IMR-90 (cell line): ENCODE measurements around the gene HECTD1.

ENCODE experiments used
- CHD1 ChIP-seq: IDR thresholded peaks from 2 replicates; pipeline ENCODE4 v1.6.1; 2012; ENCODE audit warnings: low read depth, low read length, improper control_type of control experiment
- MAFK ChIP-seq: IDR thresholded peaks from 2 replicates; pipeline ENCODE4 v1.6.1; 2012; ENCODE audit warnings: low read depth, low read length, improper control_type of control experiment
- MAZ ChIP-seq: IDR thresholded peaks from 2 replicates; pipeline ENCODE4 v1.6.1; 2012; ENCODE audit warnings: low read depth, mild to moderate bottlenecking, low read length, improper control_type of control experiment, moderate library complexity, borderline replicate concordance
- NFE2L2 ChIP-seq: fragments of 150-350 bp; IDR thresholded peaks from 2 replicates; pipeline ENCODE4 v1.6.1; 2016; ENCODE audit warnings: low read depth, mild to moderate bottlenecking, low read length
- POLR2A ChIP-seq: IDR thresholded peaks from 2 replicates; pipeline ENCODE4 v1.6.1; 2012; ENCODE audit warnings: mild to moderate bottlenecking, low read depth, low read length
- RCOR1 ChIP-seq: IDR thresholded peaks from 2 replicates; pipeline ENCODE4 v1.6.1; 2012; ENCODE audit warnings: mild to moderate bottlenecking, low read length, improper control_type of control experiment; ENCODE audit not compliant: insufficient replicate concordance
- RFX5 ChIP-seq: IDR thresholded peaks from 2 replicates; pipeline ENCODE4 v1.8.0; 2012; ENCODE audit warnings: low read depth, mild to moderate bottlenecking, low read length, moderate library complexity
- SMC3 ChIP-seq: fragments of 150-350 bp; IDR thresholded peaks from 2 replicates; pipeline ENCODE4 v1.6.1; 2016; ENCODE audit warnings: low read depth, mild to moderate bottlenecking, antibody characterized with exemption, low read length, moderate library complexity
- TF ChIP-seq, protein P1 (sequence below): conservative IDR thresholded peaks from 2 replicates; pipeline ENCODE4 v1.5.1; 2012; ENCODE audit warnings: mild to moderate bottlenecking, low read depth, low read length, improper control_type of control experiment
- TF ChIP-seq, protein P2 (sequence below): fragments of 150-350 bp; IDR thresholded peaks from 2 replicates; pipeline ENCODE4 v1.6.1; 2016; ENCODE audit warnings: low read depth, mild to moderate bottlenecking, low read length, moderate library complexity, borderline replicate concordance
- TF ChIP-seq, protein P3 (sequence below): fragments of 150-350 bp; IDR thresholded peaks from 2 replicates; pipeline ENCODE4 v1.6.1; 2017; ENCODE audit warnings: mild to moderate bottlenecking, antibody characterized with exemption, low read length, low read depth

DNA sequence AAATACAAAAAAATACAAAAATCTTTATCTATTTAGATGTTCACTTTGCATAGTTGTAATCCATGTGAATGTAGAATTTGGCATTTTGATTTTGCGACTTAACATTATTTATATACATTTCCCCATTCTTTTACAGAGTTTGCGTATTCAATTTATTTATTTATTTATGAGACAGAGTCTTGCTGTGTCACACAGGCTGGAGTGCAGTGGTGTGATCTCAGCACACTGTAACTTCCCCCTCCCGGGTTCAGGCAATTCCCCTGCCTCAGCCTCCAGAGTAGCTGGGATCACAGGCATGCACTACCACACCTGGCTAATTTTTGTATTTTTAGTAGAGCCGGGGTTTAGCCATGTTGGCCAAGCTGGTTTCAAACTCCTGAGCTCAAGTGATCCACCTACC is 156.1 kb downstream of the HECTD1 start:
- TF ChIP-seq, protein P1, sequence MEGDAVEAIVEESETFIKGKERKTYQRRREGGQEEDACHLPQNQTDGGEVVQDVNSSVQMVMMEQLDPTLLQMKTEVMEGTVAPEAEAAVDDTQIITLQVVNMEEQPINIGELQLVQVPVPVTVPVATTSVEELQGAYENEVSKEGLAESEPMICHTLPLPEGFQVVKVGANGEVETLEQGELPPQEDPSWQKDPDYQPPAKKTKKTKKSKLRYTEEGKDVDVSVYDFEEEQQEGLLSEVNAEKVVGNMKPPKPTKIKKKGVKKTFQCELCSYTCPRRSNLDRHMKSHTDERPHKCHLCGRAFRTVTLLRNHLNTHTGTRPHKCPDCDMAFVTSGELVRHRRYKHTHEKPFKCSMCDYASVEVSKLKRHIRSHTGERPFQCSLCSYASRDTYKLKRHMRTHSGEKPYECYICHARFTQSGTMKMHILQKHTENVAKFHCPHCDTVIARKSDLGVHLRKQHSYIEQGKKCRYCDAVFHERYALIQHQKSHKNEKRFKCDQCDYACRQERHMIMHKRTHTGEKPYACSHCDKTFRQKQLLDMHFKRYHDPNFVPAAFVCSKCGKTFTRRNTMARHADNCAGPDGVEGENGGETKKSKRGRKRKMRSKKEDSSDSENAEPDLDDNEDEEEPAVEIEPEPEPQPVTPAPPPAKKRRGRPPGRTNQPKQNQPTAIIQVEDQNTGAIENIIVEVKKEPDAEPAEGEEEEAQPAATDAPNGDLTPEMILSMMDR = no peak
- no peak for TF ChIP-seq POLR2A
- no peak for TF ChIP-seq MAFK
- TF ChIP-seq, protein P2, sequence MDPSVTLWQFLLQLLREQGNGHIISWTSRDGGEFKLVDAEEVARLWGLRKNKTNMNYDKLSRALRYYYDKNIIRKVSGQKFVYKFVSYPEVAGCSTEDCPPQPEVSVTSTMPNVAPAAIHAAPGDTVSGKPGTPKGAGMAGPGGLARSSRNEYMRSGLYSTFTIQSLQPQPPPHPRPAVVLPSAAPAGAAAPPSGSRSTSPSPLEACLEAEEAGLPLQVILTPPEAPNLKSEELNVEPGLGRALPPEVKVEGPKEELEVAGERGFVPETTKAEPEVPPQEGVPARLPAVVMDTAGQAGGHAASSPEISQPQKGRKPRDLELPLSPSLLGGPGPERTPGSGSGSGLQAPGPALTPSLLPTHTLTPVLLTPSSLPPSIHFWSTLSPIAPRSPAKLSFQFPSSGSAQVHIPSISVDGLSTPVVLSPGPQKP = no peak
- no peak for TF ChIP-seq SMC3
- TF ChIP-seq RFX5 = no peak
- no peak for TF ChIP-seq NFE2L2
- TF ChIP-seq CHD1 = no peak
- TF ChIP-seq, protein P3, sequence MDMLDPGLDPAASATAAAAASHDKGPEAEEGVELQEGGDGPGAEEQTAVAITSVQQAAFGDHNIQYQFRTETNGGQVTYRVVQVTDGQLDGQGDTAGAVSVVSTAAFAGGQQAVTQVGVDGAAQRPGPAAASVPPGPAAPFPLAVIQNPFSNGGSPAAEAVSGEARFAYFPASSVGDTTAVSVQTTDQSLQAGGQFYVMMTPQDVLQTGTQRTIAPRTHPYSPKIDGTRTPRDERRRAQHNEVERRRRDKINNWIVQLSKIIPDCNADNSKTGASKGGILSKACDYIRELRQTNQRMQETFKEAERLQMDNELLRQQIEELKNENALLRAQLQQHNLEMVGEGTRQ = no peak
- TF ChIP-seq RCOR1 = no peak
- TF ChIP-seq MAZ = no peak
